Endothelial cell of umbilical vein (primary cell): ENCODE measurements around the gene IQCN.

ENCODE experiments used
- CTCF ChIP-seq, 2 donors: IDR thresholded peaks; 1 replicate in 1 of 2; 2 replicates in 1 of 2; pipeline ENCODE4 v1.5.1; 2011; ENCODE audit warnings: low read length in 2 of 2, mild to moderate bottlenecking in 2 of 2, moderate library complexity in 2 of 2, control low read depth in 1 of 2, inconsistent platforms in 1 of 2, low read depth in 1 of 2; ENCODE audit not compliant: insufficient read depth in 1 of 2; ENCODE audit errors: extremely low read depth in 1 of 2
- EZH2 ChIP-seq: IDR thresholded peaks from 2 replicates; pipeline ENCODE4 v1.6.1; 2012; ENCODE audit warnings: borderline replicate concordance, low read depth, mild to moderate bottlenecking, moderate library complexity, low read length, inconsistent platforms; ENCODE audit not compliant: severe bottlenecking
- FOS ChIP-seq: IDR thresholded peaks from 2 replicates; pipeline ENCODE4 v1.6.1; 2011; ENCODE audit warnings: mild to moderate bottlenecking, low read length, moderate library complexity, borderline replicate concordance; ENCODE audit not compliant: insufficient read depth
- GATA2 ChIP-seq: IDR thresholded peaks from 2 replicates; pipeline ENCODE4 v1.7.0; 2011; ENCODE audit warnings: low read depth, mild to moderate bottlenecking, moderate library complexity, mixed read lengths, low read length; ENCODE audit not compliant: insufficient read length, insufficient read depth
- JUN ChIP-seq: IDR thresholded peaks from 2 replicates; pipeline ENCODE4 v1.6.1; 2011; ENCODE audit warnings: borderline replicate concordance, low read depth; ENCODE audit not compliant: insufficient read length, insufficient read depth
- MAX ChIP-seq: IDR thresholded peaks from 2 replicates; pipeline ENCODE4 v1.6.1; 2011; ENCODE audit not compliant: insufficient read depth, insufficient read length
- POLR2A ChIP-seq: IDR thresholded peaks from 2 replicates; pipeline ENCODE4 v1.6.1; 2012; ENCODE audit warnings: low read depth, mild to moderate bottlenecking, control low read depth, low read length
- POLR2AphosphoS5 ChIP-seq: IDR thresholded peaks from 2 replicates; pipeline ENCODE4 v1.6.1; 2012; ENCODE audit warnings: low read depth, mild to moderate bottlenecking, control low read depth, low read length, moderate library complexity; ENCODE audit not compliant: insufficient read depth

- TF ChIP-seq EZH2 (no peak), POLR2AphosphoS5 (no peak), CTCF (IDR thresholded peaks at IDR 0.05; ENCODE audit: extremely low read depth in 1 of 2, insufficient read depth in 1 of 2, low read depth in 1 of 2, low read length in 2 of 2) (no peak), FOS (no peak), GATA2 (no peak), MAX (no peak), JUN (no peak), POLR2A (no peak)
Observed at GRCh38 chr19:18289471-18290301, 15.4 kb upstream of the IQCN start.
